ENCODE measurements around the gene SLC7A14. TPM values are rescaled to one million over a fixed set of nuclear protein-coding genes. Genes with fewer than 3 reads are reported as not detected.

SLC7A14 gene
- total RNA-seq, 4 donors from 2014 or later: 0.44 TPM; not detected in 3

DNA sequence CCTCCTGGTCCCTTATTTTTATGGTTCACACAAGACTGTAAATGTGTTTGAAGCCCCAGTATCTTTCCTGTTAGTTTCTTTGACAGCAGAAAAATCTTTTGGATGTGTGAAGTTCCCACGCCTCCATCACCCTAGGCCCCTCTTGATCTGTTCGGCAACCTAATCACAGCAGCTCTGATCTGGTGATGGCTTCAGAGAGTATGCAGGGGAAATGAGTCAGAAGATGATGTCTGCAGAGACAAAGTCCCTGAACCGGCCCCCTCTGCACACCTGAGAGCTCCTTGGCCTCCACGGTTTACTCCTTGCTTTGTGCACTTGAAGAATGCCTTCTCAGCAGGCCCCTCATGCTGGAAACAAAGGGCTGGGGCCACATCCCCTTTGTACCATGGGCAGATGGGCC, 103.7 kb downstream of the SLC7A14 start:
- Histone ChIP-seq H3K27me3 (no peaks in the 10 kb centered on the region), H3K4me3 (no peak overlapping the region), H3K36me3 (no peaks in the 10 kb centered on the region), H3K27ac (no peak overlapping the region), H3K9me3 (no peaks in the 10 kb centered on the region), H3K4me1 (no peaks in the 10 kb centered on the region)
- WGBS, 2 donors: 74 to 82% methylated on average over 4 of the region's 4 CpGs
- no peak for DNase-seq (ENCODE audit: low spot score in 2 of 2)
- TF ChIP-seq, protein P1, sequence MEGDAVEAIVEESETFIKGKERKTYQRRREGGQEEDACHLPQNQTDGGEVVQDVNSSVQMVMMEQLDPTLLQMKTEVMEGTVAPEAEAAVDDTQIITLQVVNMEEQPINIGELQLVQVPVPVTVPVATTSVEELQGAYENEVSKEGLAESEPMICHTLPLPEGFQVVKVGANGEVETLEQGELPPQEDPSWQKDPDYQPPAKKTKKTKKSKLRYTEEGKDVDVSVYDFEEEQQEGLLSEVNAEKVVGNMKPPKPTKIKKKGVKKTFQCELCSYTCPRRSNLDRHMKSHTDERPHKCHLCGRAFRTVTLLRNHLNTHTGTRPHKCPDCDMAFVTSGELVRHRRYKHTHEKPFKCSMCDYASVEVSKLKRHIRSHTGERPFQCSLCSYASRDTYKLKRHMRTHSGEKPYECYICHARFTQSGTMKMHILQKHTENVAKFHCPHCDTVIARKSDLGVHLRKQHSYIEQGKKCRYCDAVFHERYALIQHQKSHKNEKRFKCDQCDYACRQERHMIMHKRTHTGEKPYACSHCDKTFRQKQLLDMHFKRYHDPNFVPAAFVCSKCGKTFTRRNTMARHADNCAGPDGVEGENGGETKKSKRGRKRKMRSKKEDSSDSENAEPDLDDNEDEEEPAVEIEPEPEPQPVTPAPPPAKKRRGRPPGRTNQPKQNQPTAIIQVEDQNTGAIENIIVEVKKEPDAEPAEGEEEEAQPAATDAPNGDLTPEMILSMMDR (IDR thresholded peaks at IDR 0.05): no peak
- TF ChIP-seq EP300 (IDR thresholded peaks at IDR 0.05) (no peak), POLR2A (IDR thresholded peaks at IDR 0.05) (no peak)

DNA sequence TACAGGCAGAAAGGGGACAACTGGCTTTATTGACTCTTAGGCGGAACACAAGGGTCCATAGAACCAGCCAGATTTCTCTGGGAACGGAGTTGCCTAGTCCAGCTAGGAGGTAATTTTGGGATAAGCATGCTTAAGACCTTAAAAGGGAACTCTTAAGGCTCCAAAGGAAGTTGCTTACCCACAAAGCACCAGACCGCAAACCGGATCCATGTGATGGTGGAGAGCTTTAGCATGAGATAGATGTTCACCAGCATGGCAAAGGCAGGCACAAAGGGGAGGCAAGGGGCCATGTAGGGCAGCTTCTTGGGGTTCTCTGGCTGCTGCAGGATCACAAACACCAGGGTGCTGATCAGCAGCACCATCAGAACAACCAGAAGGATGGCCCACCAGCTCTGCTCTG, 105.8 kb downstream of the SLC7A14 start:
- Histone ChIP-seq H3K27me3 (no peaks in the 10 kb centered on the region), H3K9me3 (no peaks in the 10 kb centered on the region), H3K4me1 (no peaks in the 10 kb centered on the region), H3K36me3 (no peaks in the 10 kb centered on the region), H3K27ac (no peak overlapping the region), H3K4me3 (no peak overlapping the region)
- TF ChIP-seq POLR2A (IDR thresholded peaks at IDR 0.05) (no peak), EP300 (IDR thresholded peaks at IDR 0.05) (no peak)
- TF ChIP-seq, protein P1 (IDR thresholded peaks at IDR 0.05): no peak
- no peak for DNase-seq (ENCODE audit: low spot score in 2 of 2)
- WGBS, 2 donors: 91 to 94% methylated on average over 4 of the region's 4 CpGs

DNA sequence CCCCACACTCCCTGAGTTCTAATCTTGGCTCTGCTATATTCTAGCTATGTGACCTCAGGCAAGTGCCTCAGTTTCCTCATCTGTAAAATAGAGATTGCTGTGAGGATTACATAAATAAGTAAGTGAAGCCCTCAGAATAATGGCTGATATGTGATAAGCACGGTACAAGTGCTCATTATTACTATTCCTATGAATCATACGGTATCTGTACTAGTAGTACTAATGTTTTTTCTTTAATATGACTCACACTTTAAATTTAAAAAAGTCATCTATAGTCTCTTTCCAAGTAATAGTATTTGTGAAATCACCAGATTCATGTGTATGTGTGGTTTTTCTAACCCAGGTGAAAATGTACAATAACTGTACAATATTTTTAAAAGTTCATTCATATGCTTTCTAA, 108.5 kb downstream of the SLC7A14 start:
- DNase-seq (ENCODE audit: low spot score in 2 of 2): no peak
- TF ChIP-seq, protein P1 (IDR thresholded peaks at IDR 0.05): no peak
- no peak for TF ChIP-seq EP300 (IDR thresholded peaks at IDR 0.05)
- no peak for TF ChIP-seq POLR2A (IDR thresholded peaks at IDR 0.05)
- H3K4me3 ChIP-seq: no peak overlapping the region
- H3K27me3 ChIP-seq: no peaks in the 10 kb centered on the region
- H3K4me1 ChIP-seq: peaks cover 0 to 13% (median 0%) of the 10 kb centered on the region in 4 donors
- no peak overlapping the region for H3K27ac ChIP-seq
- no peaks in the 10 kb centered on the region for H3K36me3 ChIP-seq
- WGBS, 2 donors: 31 to 84% methylated on average over 2 of the region's 2 CpGs
- no peaks in the 10 kb centered on the region for H3K9me3 ChIP-seq

DNA sequence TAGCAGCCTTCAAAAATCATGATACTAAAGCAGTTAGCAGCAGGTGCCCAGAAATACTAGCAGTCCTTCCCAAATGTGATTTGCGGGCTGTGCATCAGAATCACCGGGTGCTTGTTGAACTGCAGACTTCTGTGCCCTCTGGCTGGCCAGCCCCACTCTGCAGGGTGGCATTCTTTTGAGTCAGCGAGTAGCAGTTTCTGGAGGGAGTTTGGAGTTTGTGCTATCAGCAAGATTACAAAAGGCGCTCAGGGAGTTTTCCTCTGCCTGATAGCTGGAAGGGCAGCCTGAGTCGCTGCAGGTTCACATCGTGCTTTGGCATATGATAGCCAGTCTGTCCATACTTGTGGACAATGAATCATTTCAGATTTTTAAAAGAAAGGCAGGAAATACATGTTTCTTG, 109.6 kb downstream of the SLC7A14 start:
- WGBS, 2 donors: 54 to 64% methylated on average over 6 of the region's 6 CpGs
- no peak overlapping the region for H3K4me3 ChIP-seq
- H3K36me3 ChIP-seq: no peaks in the 10 kb centered on the region
- H3K4me1 ChIP-seq: peaks cover 0 to 14% (median under 1%) of the 10 kb centered on the region in 4 donors
- no peak for DNase-seq (ENCODE audit: low spot score in 2 of 2)
- H3K27me3 ChIP-seq: no peaks in the 10 kb centered on the region
- TF ChIP-seq POLR2A (IDR thresholded peaks at IDR 0.05): no peak
- TF ChIP-seq, protein P1 (IDR thresholded peaks at IDR 0.05): no peak
- no peak for TF ChIP-seq EP300 (IDR thresholded peaks at IDR 0.05)
- H3K9me3 ChIP-seq: no peaks in the 10 kb centered on the region
- no peak overlapping the region for H3K27ac ChIP-seq

DNA sequence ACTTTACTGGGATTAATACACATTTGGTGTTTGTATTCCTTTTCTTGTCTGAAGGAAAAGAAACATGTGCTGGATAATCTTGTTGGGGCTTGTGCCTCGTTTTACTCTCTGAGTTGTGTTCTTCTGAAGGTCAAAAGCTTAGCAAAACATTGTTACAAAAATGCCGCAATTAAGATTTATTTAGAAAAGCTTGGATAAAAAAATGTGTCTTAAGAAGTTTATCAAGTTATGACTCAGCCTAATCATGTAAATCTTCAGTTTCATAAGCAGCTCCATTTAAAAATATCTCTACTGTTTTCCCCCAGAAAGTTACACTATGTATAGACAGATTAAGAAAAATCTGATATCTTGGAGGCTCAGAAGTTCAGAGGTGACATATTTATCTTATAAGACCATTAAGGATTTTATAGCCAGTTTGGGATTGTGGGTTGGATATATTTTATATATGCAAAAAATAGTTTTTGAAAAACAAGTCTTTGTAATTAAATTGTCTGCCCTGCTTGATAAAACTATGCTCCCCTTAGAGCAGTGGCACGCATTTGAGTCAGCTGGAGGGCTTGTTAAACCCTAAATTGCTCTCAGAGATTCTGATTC, 110.7 kb downstream of the SLC7A14 start:
- H3K36me3 ChIP-seq: no peaks in the 10 kb centered on the region
- H3K4me1 ChIP-seq: peaks cover 0 to 25% (median 3%) of the 10 kb centered on the region in 4 donors
- TF ChIP-seq, protein P1 (IDR thresholded peaks at IDR 0.05): no peak
- H3K4me3 ChIP-seq: no peak overlapping the region
- H3K27me3 ChIP-seq: no peaks in the 10 kb centered on the region
- no peak overlapping the region for H3K27ac ChIP-seq
- no peaks in the 10 kb centered on the region for H3K9me3 ChIP-seq
- 42 to 45% methylated on average over 3 of the region's 3 CpGs for WGBS, 2 donors
- no peak for DNase-seq (ENCODE audit: low spot score in 2 of 2)

All from tibial nerve (tissue), 4 donors.